HepG2 (cell line): Measurements from ENCODE around the gene PPP1R1B. TPM values are rescaled to one million over a fixed set of nuclear protein-coding genes. Genes with fewer than 3 reads are reported as not detected.

Source experiments
- CBX5 ChIP-seq: sonication (generic); formaldehyde crosslinking; IDR thresholded peaks from 2 replicates; pipeline ENCODE4 v1.4.0; 2020; ENCODE audit warnings: missing genetic modification reagents, borderline replicate concordance
- ELF1 ChIP-seq: sonication (generic); formaldehyde crosslinking; IDR thresholded peaks from 2 replicates; pipeline ENCODE4 v1.4.0; 2020; ENCODE audit warnings: missing genetic modification reagents
- HNRNPH1 ChIP-seq: fragments of 200-400 bp; formaldehyde crosslinking; optimal IDR thresholded peaks from 2 replicates; pipeline ENCODE3; 2017; ENCODE audit warnings: mild to moderate bottlenecking, low read depth, low read length
- HOXA7 ChIP-seq: sonication (generic); formaldehyde crosslinking; IDR thresholded peaks from 2 replicates; pipeline ENCODE4 v1.8.1; 2022; ENCODE audit warnings: mild to moderate bottlenecking, missing genetic modification reagents, moderate library complexity
- IKZF1 ChIP-seq: fragments of 450-650 bp; IDR thresholded peaks from 2 replicates; pipeline ENCODE4 v1.7.1; 2016
- LCORL ChIP-seq, 2 experiments: fragments of 450-650 bp in 1 of 2; sonication (generic) in 1 of 2; formaldehyde crosslinking in 1 of 2; IDR thresholded peaks; 2 replicates each; pipeline versions ENCODE4 v1.5.0 to v1.6.1; 2017 to 2020; ENCODE audit warnings: antibody characterized with exemption in 1 of 2, missing genetic modification reagents in 1 of 2
- NFKB2 ChIP-seq: sonication (generic); formaldehyde crosslinking; IDR thresholded peaks from 2 replicates; pipeline ENCODE4 v1.4.0; 2020; ENCODE audit warnings: missing genetic modification reagents, borderline replicate concordance
- REPIN1 ChIP-seq: sonication (generic); formaldehyde crosslinking; IDR thresholded peaks from 2 replicates; pipeline ENCODE4 v1.8.0; 2022; ENCODE audit warnings: missing genetic modification reagents, low read depth, mild to moderate bottlenecking, borderline replicate concordance
- SMYD3 ChIP-seq: sonication (generic); formaldehyde crosslinking; IDR thresholded peaks from 2 replicates; pipeline ENCODE4 v1.8.1; 2023; ENCODE audit warnings: mild to moderate bottlenecking, missing genetic modification reagents
- U2AF1 ChIP-seq: fragments of 200-400 bp; formaldehyde crosslinking; optimal IDR thresholded peaks from 2 replicates; pipeline ENCODE3; 2017; ENCODE audit warnings: mild to moderate bottlenecking, low read depth, low read length
- YEATS2 ChIP-seq: sonication (generic); formaldehyde crosslinking; IDR thresholded peaks from 2 replicates; pipeline ENCODE4 v1.4.0; 2020; ENCODE audit warnings: missing genetic modification reagents, borderline replicate concordance
- ZBTB7B ChIP-seq: sonication (generic); formaldehyde crosslinking; IDR thresholded peaks from 2 replicates; pipeline ENCODE4 v1.4.0; 2020; ENCODE audit warnings: missing genetic modification reagents
- ZC3H4 ChIP-seq: sonication (generic); formaldehyde crosslinking; IDR thresholded peaks from 2 replicates; pipeline ENCODE4 v1.4.0; 2020; ENCODE audit warnings: missing genetic modification reagents, borderline replicate concordance
- ZKSCAN8 ChIP-seq: IDR thresholded peaks from 2 replicates; pipeline ENCODE4 v1.6.1; 2016; ENCODE audit warnings: borderline replicate concordance, missing genetic modification reagents, missing compliant biosample characterization
- ZNF282 ChIP-seq: fragments of 450-650 bp; IDR thresholded peaks from 2 replicates; pipeline ENCODE4 v1.6.1; 2018; ENCODE audit not compliant: partially characterized antibody
- polyA plus RNA-seq, 8 experiments: library from polyadenylated mRNA; depleted of rRNA in 3 of 8; stranded (reverse) in 7 of 8; unstranded in 1 of 8; fragments of >200 nt; fragmentation: Illumina TruSeq in 4 of 8; extraction: Trizol in 4 of 8; gene quantifications; 2 replicates each; pipeline versions ENCODE4 v1.2.1 to v1.2.3, GENCODE V29; 2011 to 2016; ENCODE audit warnings: low read depth in 4 of 8, missing spikeins in 1 of 8, mixed read lengths in 1 of 8; ENCODE audit not compliant: insufficient read depth in 1 of 8
- total RNA-seq, 5 experiments: library from RNA; depleted of rRNA; stranded (reverse); fragments of >200 nt; fragmentation: Illumina TruSeq; extraction: Trizol; gene quantifications; 2 replicates each; pipeline ENCODE4 v1.2.3, GENCODE V29; 2016; ENCODE audit warnings: low read depth in 1 of 5
- TF ChIP-seq, protein P1 (sequence below): sonication (generic); formaldehyde crosslinking; IDR thresholded peaks from 2 replicates; pipeline ENCODE4 v1.4.0; 2020; ENCODE audit warnings: mild to moderate bottlenecking, missing genetic modification reagents
- TF ChIP-seq, protein P2 (sequence below): sonication (generic); formaldehyde crosslinking; IDR thresholded peaks from 2 replicates; pipeline ENCODE4 v1.8.0; 2022; ENCODE audit warnings: missing genetic modification reagents, low read depth, mild to moderate bottlenecking, borderline replicate concordance
- TF ChIP-seq, protein P3 (sequence below): sonication (generic); formaldehyde crosslinking; IDR thresholded peaks from 2 replicates; pipeline ENCODE4 v1.5.1; 2020; ENCODE audit warnings: missing genetic modification reagents, mild to moderate bottlenecking, borderline replicate concordance
- TF ChIP-seq, protein P4 (sequence below): IDR thresholded peaks from 2 replicates; pipeline ENCODE4 v1.6.1; 2016; ENCODE audit warnings: mild to moderate bottlenecking
- TF ChIP-seq, protein P5 (sequence below), 2 experiments: sonication (generic) in 1 of 2; formaldehyde crosslinking in 1 of 2; IDR thresholded peaks; 2 replicates each; pipeline versions ENCODE4 v1.4.0 to v1.6.1; 2016 to 2020; ENCODE audit warnings: borderline replicate concordance in 1 of 2, low read depth in 1 of 2, mild to moderate bottlenecking in 1 of 2, missing genetic modification reagents in 1 of 2

The PPP1R1B gene
- total and polyA plus RNA-seq, 2 of the 13 experiments (the other 11 are each of a cell fraction or from before 2014, with no cell fraction given): 0.08 TPM; not detected in 1

DNA sequence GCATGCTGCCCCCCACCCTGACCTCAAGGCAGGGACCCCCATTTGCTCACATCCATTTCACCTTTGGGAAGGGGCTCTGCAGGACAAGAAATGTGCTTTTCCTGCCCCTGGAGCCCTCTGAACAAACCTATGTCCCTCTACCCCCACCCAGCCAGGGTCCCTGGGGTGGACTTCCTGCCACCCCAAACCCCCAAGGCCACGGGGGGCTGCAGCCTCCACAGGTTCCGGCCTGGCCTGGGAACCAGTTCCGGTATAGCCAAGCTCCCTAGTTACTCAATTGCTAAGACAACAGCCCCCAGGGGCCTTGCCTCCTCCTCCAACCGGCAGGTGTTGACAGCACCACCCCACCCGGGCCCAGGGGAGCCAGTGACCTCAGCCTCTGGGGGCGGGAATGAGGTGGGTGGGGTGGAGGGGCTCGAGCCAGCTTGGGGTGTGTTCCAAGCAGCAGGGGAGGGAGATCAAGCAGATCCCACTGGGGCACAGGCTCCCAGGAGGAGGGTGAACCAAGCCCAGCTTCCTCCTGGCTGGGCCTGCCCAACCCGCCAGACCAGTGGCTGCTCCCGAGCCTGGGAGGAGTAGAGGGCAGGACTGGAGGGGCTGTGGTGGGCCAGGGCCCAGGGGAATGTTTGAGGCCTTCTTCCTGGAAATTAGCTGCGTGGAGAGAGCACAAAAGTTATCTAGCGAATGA is 48.1 kb downstream of the PPP1R1B start (continued):
- TF ChIP-seq HOXA7 (CRISPR knock-in tag): no peak
- TF ChIP-seq LCORL (IDR thresholded peaks at IDR 0.05): no peak
- peak; percentile 85 for TF ChIP-seq LCORL (CRISPR knock-in tag; IDR thresholded peaks at IDR 0.05)
- no peak for TF ChIP-seq SMYD3
- no peak for TF ChIP-seq U2AF1
- no peak for TF ChIP-seq ZC3H4 (CRISPR knock-in tag)
- TF ChIP-seq, protein P1, sequence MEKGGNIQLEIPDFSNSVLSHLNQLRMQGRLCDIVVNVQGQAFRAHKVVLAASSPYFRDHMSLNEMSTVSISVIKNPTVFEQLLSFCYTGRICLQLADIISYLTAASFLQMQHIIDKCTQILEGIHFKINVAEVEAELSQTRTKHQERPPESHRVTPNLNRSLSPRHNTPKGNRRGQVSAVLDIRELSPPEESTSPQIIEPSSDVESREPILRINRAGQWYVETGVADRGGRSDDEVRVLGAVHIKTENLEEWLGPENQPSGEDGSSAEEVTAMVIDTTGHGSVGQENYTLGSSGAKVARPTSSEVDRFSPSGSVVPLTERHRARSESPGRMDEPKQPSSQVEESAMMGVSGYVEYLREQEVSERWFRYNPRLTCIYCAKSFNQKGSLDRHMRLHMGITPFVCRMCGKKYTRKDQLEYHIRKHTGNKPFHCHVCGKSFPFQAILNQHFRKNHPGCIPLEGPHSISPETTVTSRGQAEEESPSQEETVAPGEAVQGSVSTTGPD (CRISPR knock-in tag): no peak
- TF ChIP-seq ZBTB7B (CRISPR knock-in tag): peak; percentile 96
- no peak for TF ChIP-seq HNRNPH1
- TF ChIP-seq, protein P2, sequence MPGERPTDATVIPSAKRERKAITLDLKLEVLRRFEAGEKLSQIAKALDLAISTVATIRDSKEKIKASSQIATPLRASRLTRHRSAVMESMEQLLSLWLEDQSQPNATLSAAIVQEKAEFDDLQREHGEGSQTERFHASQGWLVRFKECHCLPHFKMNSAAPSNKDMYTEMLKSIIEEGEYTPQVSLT: no peak
- TF ChIP-seq CBX5 (CRISPR knock-in tag): no peak
- no peak for TF ChIP-seq IKZF1
- TF ChIP-seq, protein P3, sequence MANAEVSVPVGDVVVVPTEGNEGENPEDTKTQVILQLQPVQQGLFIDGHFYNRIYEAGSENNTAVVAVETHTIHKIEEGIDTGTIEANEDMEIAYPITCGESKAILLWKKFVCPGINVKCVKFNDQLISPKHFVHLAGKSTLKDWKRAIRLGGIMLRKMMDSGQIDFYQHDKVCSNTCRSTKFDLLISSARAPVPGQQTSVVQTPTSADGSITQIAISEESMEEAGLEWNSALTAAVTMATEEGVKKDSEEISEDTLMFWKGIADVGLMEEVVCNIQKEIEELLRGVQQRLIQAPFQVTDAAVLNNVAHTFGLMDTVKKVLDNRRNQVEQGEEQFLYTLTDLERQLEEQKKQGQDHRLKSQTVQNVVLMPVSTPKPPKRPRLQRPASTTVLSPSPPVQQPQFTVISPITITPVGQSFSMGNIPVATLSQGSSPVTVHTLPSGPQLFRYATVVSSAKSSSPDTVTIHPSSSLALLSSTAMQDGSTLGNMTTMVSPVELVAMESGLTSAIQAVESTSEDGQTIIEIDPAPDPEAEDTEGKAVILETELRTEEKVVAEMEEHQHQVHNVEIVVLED (CRISPR knock-in tag): no peak
- TF ChIP-seq ZKSCAN8 (CRISPR knock-in tag): peak; percentile 44; the same call in 1 of the 2 replicates
- peak; percentile 84 for TF ChIP-seq ELF1 (CRISPR knock-in tag)
- TF ChIP-seq YEATS2: peak; percentile 67; the same call in 1 of the 2 replicates
- TF ChIP-seq ZNF282: no peak
- TF ChIP-seq, protein P4, sequence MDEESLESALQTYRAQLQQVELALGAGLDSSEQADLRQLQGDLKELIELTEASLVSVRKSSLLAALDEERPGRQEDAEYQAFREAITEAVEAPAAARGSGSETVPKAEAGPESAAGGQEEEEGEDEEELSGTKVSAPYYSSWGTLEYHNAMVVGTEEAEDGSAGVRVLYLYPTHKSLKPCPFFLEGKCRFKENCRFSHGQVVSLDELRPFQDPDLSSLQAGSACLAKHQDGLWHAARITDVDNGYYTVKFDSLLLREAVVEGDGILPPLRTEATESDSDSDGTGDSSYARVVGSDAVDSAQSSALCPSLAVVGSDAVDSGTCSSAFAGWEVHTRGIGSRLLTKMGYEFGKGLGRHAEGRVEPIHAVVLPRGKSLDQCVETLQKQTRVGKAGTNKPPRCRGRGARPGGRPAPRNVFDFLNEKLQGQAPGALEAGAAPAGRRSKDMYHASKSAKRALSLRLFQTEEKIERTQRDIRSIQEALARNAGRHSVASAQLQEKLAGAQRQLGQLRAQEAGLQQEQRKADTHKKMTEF (CRISPR knock-in tag): peak; percentile 89
- no peak; the same call in 1 of the 2 replicates for TF ChIP-seq NFKB2 (CRISPR knock-in tag)
- TF ChIP-seq, protein P5, sequence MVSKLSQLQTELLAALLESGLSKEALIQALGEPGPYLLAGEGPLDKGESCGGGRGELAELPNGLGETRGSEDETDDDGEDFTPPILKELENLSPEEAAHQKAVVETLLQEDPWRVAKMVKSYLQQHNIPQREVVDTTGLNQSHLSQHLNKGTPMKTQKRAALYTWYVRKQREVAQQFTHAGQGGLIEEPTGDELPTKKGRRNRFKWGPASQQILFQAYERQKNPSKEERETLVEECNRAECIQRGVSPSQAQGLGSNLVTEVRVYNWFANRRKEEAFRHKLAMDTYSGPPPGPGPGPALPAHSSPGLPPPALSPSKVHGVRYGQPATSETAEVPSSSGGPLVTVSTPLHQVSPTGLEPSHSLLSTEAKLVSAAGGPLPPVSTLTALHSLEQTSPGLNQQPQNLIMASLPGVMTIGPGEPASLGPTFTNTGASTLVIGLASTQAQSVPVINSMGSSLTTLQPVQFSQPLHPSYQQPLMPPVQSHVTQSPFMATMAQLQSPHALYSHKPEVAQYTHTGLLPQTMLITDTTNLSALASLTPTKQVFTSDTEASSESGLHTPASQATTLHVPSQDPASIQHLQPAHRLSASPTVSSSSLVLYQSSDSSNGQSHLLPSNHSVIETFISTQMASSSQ (IDR thresholded peaks at IDR 0.05; ENCODE audit: low read depth): peak; percentile 70
- TF ChIP-seq, protein P5 (CRISPR knock-in tag; IDR thresholded peaks at IDR 0.05; ENCODE audit: borderline replicate concordance): peak; percentile 75; the same call in 1 of the 2 replicates
- 0 out of 2 replicates have a peak, but pooled peaks have one; percentile 44 for TF ChIP-seq REPIN1 (CRISPR knock-in tag)
